GM19395 (cell line): ENCODE results near the gene FRMD1.
"Not testable (repeated sequence)": the region's sequence is repeated elsewhere in the genome, so short reads cannot be mapped to it uniquely, and the experiment has no call there.

ENCODE experiments used
- ATAC-seq: cut with Tn5 transposase; IDR thresholded peaks from one replicate; pipeline ENCODE4 v1.9.1; 2021; ENCODE audit warnings: mild to moderate bottlenecking, moderate library complexity; ENCODE audit not compliant: unreplicated experiment

The FRMD1 gene

DNA sequence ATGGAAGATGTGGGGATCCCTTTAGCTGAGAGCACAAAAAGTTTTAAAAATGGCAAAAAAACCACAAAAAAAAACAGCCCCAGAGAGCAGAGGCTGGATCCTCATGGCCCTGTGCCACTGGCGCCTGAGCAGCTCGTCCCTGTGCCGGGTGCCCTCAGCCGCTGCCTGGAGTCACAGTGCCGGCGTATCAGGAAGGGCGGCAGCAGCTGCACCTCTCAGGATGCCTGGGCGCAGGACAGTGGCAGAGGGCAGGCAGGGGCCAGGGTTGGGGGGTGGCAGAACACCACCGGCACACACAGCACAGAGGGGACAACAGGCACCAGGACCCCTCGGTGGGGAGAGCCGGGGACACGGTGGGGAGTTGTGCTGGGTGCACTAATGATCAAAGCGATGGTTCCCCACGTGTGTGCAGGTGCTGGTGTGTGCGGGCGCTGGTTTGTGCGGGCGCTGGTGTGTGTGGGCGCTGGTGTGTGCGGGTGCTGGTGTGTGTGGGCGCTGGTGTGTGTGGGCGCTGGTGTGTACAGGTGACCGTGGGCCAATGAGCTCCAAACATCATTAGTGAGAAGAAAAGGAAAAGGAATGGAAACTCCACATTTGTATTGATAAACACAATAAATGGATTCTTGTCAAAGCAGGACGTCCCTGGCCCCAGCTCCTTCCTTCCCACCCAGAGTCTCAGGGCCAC, 1.5 kb upstream of the FRMD1 start:
- ATAC-seq, result no peak

DNA sequence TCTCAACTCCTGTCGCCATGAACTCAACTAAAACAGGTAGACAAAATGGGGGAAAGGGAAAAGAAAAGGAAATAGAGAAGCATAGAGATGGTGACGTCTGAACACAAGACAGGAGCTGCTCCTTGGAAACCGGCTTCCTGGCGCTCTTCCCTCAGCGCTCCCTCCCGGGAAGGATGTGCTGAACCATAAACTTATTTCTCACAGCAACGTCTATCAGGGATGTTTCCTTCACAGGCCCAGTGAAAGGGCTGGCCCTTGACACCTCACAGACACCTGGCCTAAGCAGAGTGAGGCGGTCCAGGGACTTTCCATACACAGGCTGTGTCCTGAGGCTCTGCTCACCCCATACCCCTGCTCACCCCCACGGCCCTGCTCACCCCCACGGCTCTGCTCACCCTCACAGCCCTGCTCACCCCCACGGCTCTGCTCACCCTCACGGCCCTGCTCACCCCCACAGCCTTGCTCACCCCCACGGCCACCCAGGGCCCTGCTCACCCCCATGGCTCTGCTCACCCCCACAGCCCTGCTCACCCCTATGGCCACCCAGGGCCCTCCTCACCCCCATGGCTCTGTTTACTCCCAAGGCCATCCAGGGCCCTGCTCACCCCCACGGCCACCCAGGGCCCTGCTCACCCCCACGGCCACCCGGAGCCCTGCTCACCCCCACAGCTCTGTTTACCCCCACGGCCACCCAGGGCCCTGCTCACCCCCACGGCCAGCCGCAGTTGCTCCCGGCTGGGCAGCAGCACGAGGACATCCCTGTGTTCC, 653 bp downstream of the FRMD1 start:
- ATAC-seq, result no peak

DNA sequence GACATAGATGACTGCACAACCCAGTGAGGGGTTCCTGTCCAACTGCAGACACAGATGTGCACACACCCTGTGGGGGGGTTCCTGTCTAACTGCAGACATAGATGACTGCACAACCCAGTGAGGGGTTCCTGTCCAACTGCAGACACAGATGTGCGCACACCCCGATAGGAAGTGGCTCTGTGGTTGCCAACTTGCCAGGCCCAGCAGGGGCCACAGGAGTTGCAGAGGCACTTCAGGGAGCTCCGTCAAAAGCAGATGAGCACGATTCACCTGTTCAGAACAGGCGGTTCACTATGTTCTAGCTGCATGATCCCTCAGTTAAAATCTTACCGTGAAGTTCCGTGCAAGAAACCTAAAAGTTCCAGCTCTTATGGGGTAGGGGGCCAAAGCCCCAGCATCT, 1.6 kb downstream of the FRMD1 start:
- ATAC-seq, result not testable (repeated sequence)

DNA sequence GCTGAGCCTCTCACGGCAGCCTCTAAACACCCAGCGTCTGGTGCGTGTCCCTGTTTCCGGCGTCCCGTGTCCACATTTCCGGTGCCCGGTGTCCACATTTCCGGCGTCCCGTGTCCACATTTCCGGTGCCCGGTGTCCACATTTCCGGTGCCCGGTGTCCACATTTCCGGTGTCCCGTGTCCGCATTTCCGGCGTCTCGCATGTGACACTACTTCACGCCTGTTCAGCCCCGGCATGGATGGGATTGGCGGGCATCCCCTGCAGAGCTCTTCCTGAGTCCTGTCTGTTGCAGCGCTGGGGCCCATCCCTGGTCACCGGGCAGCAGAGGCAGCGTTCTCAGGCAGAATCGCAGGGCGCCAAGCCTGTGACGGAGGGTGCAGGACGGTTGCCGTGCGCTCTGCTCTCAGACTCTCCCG, 3.2 kb downstream of the FRMD1 start:
- ATAC-seq, result no peak

GRCh38 chr6:168075216-168075615, 3.8 kb downstream of the FRMD1 start:
- ATAC-seq, result no peak

- no peak for ATAC-seq
Measured at GRCh38 chr6:168073937-168074730, 4.9 kb downstream of the FRMD1 start.

DNA sequence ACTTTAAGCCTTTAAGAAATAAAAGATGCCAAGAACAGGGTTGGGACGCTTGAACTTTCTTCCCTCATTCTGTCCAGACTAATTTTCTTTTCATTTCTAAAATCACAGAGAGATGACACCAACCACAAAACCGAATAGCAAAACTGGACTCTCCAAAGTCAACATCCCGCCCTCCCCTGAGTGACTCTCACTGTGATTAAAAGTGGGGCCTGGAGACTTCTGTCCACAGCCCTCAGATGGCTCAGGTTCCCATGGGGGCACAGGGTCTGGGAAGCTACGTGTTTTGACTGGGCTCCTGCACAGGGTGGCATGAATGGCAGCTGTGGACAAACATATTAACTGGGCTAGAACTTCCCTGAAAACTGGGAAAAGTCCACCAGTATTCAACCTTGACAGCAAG, 6.3 kb downstream of the FRMD1 start:
- ATAC-seq, result no peak

GRCh38 chr6:168072261-168072660, 6.8 kb downstream of the FRMD1 start:
- ATAC-seq, result no peak

DNA sequence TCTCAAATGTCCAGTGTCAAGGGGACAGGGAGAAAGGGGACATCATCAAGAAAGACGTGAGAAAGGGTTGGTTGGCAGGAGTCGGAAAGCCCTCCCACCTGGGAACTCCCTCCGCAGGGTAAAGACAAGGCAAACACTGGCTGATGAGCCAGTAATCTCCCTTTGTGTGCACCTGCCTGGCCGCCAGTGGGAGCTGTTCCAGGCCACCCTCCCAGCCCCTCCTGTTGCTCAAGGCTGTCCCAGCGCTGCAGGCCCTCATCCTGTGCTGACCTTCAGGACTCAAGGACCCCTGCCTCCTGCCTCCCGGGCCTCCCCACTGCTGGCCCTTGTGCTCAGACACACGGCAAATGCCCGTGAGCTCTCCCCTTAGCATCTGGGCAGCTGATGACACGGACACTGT, 7.4 kb downstream of the FRMD1 start:
- no peak for ATAC-seq

GRCh38 chr6:168070804-168071203, 8.2 kb downstream of the FRMD1 start:
- ATAC-seq, result no peak

GRCh38 chr6:168067081-168067759, 11.8 kb downstream of the FRMD1 start:
- ATAC-seq, result no peak

DNA sequence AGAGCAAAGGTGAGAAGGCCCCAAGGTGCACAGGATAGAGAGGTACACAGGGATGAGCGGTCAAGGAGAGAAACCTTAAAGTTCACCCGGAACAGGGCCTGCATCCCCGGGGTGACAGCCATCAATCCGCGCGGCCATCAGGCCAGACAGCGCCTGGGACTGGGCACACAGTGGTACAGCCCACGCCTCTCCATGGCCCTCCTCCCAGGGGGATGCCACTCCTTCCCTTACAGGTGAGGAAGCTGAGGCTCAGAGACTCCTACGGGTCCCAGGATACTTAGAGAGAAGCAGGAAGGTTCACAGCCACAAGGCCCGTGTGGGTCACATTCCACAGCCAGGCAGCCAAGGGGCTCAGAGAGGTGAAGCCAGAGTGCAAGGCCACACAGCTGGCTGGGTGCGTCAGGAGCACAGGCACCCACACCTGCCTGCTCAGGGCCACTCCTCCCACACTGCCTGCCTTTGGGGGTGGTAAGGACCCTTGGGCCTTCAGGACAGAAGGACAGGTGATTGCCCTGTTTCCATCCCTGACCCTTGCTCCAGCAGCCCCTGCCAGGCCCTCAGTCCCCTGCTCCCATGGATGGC, 14.7 kb downstream of the FRMD1 start:
- no peak for ATAC-seq

DNA sequence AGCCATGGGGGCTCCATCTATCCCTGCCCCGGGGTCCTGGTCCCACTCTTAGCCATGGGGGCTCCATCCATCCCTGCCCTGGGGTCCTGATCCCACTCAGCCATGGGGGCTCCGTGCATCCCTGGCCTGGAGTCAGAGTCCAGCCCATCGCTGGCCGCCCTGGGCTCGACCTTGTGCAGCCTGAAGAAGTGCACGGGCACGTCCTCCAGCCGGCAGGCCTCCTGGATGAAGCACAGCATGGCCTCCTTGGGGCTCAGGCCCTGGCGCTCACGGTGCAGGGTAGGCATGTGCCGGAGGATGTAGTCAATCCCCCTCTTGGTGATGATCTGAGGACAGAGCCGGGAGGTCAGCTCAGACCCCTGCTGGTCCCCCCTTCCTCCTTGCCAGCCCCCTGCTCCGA, 15.6 kb downstream of the FRMD1 start:
- ATAC-seq, result no peak

GRCh38 chr6:168062346-168063289, 16.4 kb downstream of the FRMD1 start:
- ATAC-seq, result no peak

- ATAC-seq, result no peak
Measured at GRCh38 chr6:168061269-168062210, 17.5 kb downstream of the FRMD1 start.

DNA sequence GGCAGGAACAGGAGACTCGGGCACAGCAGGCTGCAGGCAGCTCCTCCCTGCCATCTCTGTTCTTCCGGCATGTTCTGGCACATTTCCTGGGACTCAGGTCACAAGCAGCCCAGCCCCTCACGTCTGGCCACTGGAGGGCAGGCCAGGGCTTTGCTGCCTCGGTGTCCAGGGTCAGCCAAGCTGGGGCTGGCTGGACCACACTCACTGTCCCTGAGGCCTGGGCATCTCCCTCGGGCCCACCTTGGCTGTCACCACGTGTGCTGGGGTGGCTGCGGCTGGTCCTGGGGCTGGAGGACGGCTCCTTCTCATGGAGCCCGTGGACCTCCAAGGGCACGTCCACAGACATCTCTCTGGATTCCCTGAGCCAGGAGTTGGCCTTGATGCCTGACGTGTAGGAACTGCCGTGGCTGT, 18.5 kb downstream of the FRMD1 start:
- ATAC-seq, result no peak

GRCh38 chr6:168058691-168059551, 20.1 kb downstream of the FRMD1 start:
- ATAC-seq, result no peak

DNA sequence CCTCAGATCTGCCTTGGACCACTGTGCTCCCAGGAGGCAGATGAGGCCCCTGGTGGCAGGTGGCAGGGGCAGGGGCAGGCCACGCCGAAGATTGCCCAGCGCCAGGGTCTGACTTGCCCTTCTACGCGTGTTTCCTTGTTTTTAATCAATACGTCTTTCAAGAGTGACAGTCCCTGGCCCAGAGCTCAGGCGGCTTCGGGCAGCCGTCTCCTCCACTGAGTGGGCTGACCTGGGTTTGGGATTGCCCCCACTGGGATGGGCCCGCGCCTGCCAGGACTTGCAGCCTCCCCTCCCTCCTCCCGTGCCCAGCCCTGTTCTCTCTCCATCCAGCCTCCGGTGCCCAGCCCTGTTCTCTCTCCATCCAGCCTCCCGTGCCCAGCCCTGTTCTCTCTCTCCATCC, 21.2 kb downstream of the FRMD1 start:
- no peak for ATAC-seq
